GM19397 (cell line): Measurements from ENCODE around the gene UNC5B.
"Not testable (repeated sequence)": the region's sequence is repeated elsewhere in the genome, so short reads cannot be mapped to it uniquely, and the experiment has no call there.

ENCODE experiments used
- ATAC-seq: cut with Tn5 transposase; IDR thresholded peaks from one replicate; pipeline ENCODE4 v1.9.1; 2021; ENCODE audit warnings: mild to moderate bottlenecking, moderate library complexity; ENCODE audit not compliant: unreplicated experiment

The UNC5B gene

GRCh38 chr10:71209352-71209715 is 3.0 kb upstream of the UNC5B start:
- no peak for ATAC-seq

GRCh38 chr10:71209731-71210541 is 2.4 kb upstream of the UNC5B start:
- ATAC-seq = no peak

GRCh38 chr10:71210542-71210871 is 1.9 kb upstream of the UNC5B start:
- ATAC-seq = no peak

GRCh38 chr10:71211053-71211452 is 1.3 kb upstream of the UNC5B start:
- no peak for ATAC-seq

GRCh38 chr10:71211775-71212317 is 524 bp upstream of the UNC5B start:
- no peak for ATAC-seq

- no peak for ATAC-seq
Observed at GRCh38 chr10:71213127-71213621, 804 bp downstream of the UNC5B start.

GRCh38 chr10:71213761-71214440 is 1.5 kb downstream of the UNC5B start:
- no peak for ATAC-seq

- no peak for ATAC-seq
Observed at GRCh38 chr10:71214641-71215559, 2.5 kb downstream of the UNC5B start.

- no peak for ATAC-seq
Observed at GRCh38 chr10:71216363-71216695, 4.0 kb downstream of the UNC5B start.

- ATAC-seq = no peak
Observed at GRCh38 chr10:71216751-71217265, 4.4 kb downstream of the UNC5B start.

GRCh38 chr10:71217266-71218045 is 5.1 kb downstream of the UNC5B start:
- no peak for ATAC-seq

GRCh38 chr10:71218046-71218650 is 5.8 kb downstream of the UNC5B start:
- ATAC-seq = no peak

- ATAC-seq = no peak
Observed at GRCh38 chr10:71218651-71219050, 6.3 kb downstream of the UNC5B start.

GRCh38 chr10:71219236-71219917 is 7.0 kb downstream of the UNC5B start:
- ATAC-seq = not testable (repeated sequence)

- ATAC-seq = no peak
Observed at GRCh38 chr10:71219918-71220688, 7.7 kb downstream of the UNC5B start.

- ATAC-seq = no peak
Observed at GRCh38 chr10:71220689-71221540, 8.5 kb downstream of the UNC5B start.

- no peak for ATAC-seq
Observed at GRCh38 chr10:71221586-71222202, 9.3 kb downstream of the UNC5B start.
